ENCODE results near the gene CPNE9. TPM values are rescaled to one million over a fixed set of nuclear protein-coding genes. Genes with fewer than 3 reads are reported as not detected.

The CPNE9 gene
- total and polyA plus RNA-seq, 12 donors: 0.46 TPM; not detected in 11

- TF ChIP-seq CTCF (IDR thresholded peaks at IDR 0.05): peak in 6 of 9 donors; percentile 17 to 43 (median 20)
Measured at GRCh38 chr3:9727041-9727595, 23.5 kb downstream of the CPNE9 start.

GRCh38 chr3:9727743-9728142 is 24.1 kb downstream of the CPNE9 start:
- H3K36me3 ChIP-seq: no peaks in the 10 kb centered on the region
- DNase-seq (no peak), ATAC-seq (no peak)
- no peak overlapping the region for H3K27ac ChIP-seq
- peaks cover 0 to 5% (median 0%) of the 10 kb centered on the region in 7 donors for H3K27me3 ChIP-seq
- no peak overlapping the region for H3K4me3 ChIP-seq
- H3K4me1 ChIP-seq: peaks cover 0 to 21% (median 11%) of the 10 kb centered on the region in 9 donors
- intact Hi-C loops (cut with DNase I): loop anchor here in 1 of 10 donors (10.0 kb wide), 1 partner anchor 223 kb away; no protein-coding TSS in a partner anchor
- WGBS, 2 donors: 84 to 90% methylated on average over 2 of the region's 2 CpGs
- H3K9me3 ChIP-seq: no peaks in the 10 kb centered on the region
- no peak for TF ChIP-seq CTCF (IDR thresholded peaks at IDR 0.05)

More at GRCh38 chr3:9727041-9727595, 23.5 kb downstream of the CPNE9 start:
- H3K4me1 ChIP-seq: peaks cover 0 to 15% (median 6%) of the 10 kb centered on the region in 9 donors
- no peaks in the 10 kb centered on the region for H3K36me3 ChIP-seq
- peak overlapping the region in 1 of 10 donors; percentile 18 for H3K4me3 ChIP-seq
- peaks cover 0 to 5% (median 0%) of the 10 kb centered on the region in 7 donors for H3K27me3 ChIP-seq
- ATAC-seq: no peak
- H3K27ac ChIP-seq: no peak overlapping the region
- no peaks in the 10 kb centered on the region for H3K9me3 ChIP-seq
- DNase-seq: no peak
- intact Hi-C loops (cut with DNase I): loop anchor here in 1 of 10 donors (10.0 kb wide), 1 partner anchor 222 kb away; no protein-coding TSS in a partner anchor
- 8 to 12% methylated on average over 11 of the region's 11 CpGs for WGBS, 2 donors

GRCh38 chr3:9729419-9729818 is 25.8 kb downstream of the CPNE9 start:
- Histone ChIP-seq H3K27me3 (no peaks in the 10 kb centered on the region), H3K36me3 (peaks cover 0 to 8% (median 2%) of the 10 kb centered on the region in 9 donors), H3K4me1 (peaks cover 0 to 34% (median 22%) of the 10 kb centered on the region in 9 donors), H3K9me3 (no peaks in the 10 kb centered on the region), H3K4me3 (no peak overlapping the region), H3K27ac (no peak overlapping the region)
- DNase-seq (no peak), ATAC-seq (no peak)
- TF ChIP-seq CTCF (IDR thresholded peaks at IDR 0.05): no peak
- WGBS, 2 donors: 91 to 94% methylated on average over 10 of the region's 10 CpGs
- intact Hi-C loops (cut with DNase I): loop anchor here in 1 of 10 donors (10.0 kb wide), 1 partner anchor 225 kb away; no protein-coding TSS in a partner anchor

GRCh38 chr3:9730657-9731205 is 27.1 kb downstream of the CPNE9 start:
- intact Hi-C loops (cut with DNase I): loop anchor here in 3 of 10 donors (1.0 to 5.0 kb wide), 6 partner anchors 18 to 228 kb away; partner anchors contain the start of genes ARPC4 (in 2 of the 3), OGG1 (in 2 of the 3), TADA3 (in 2 of the 3) and MTMR14 (in 1 of the 3)
- DNase-seq: no peak
- ATAC-seq: peak; percentile 62 to 83 (median 78)
- H3K4me3 ChIP-seq: peak overlapping the region in 9 of 10 donors; percentile 45 to 100 (median 99)
- TF ChIP-seq CTCF (IDR thresholded peaks at IDR 0.05): no peak
- H3K36me3 ChIP-seq: peaks cover 0 to 21% (median 16%) of the 10 kb centered on the region in 9 donors
- H3K9me3 ChIP-seq: no peaks in the 10 kb centered on the region
- WGBS, 2 donors: 2 to 3% methylated on average over 16 to 17 of the region's 17 CpGs
- H3K27ac ChIP-seq: peak overlapping the region in 9 of 10 donors; percentile 93 to 100 (median 99)
- no peaks in the 10 kb centered on the region for H3K27me3 ChIP-seq
- peaks cover 0 to 48% (median 22%) of the 10 kb centered on the region in 9 donors for H3K4me1 ChIP-seq

Data from heart right ventricle (tissue), 16 donors.